ENCODE data around the gene IL10RB. TPM values are rescaled to one million over a fixed set of nuclear protein-coding genes. Genes with fewer than 3 reads are reported as not detected.
A peak's percentile ranks its signal among the peaks of the same experiment; 100 is the strongest.

The IL10RB gene
- total RNA-seq, 4 donors from 2014 or later = 11.4 to 17.1 (median 14.0) TPM

DNA sequence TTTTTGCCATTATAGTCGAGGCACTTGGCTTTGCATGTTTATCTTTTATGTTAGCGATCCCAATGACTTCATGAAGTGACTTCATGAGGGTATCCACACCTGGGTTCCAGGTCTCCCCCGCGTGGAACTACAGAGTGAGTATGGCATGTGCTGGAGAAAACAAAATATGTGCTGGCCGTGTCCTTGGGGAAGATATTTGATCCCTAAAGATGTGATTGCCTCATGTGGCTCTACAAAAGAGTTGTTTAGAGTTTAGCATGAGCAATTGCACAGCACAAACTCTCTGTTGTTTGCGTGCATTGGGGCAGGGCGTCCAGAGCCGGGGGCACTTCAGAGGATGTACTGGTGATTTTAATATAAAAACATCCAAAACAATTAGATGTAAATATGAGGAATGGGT is 4.8 kb downstream of the IL10RB start:
- Histone ChIP-seq H3K27me3 (no peaks in the 10 kb centered on the region), H3K4me3 (no peak overlapping the region), H3K27ac (no peak overlapping the region), H3K9me3 (no peaks in the 10 kb centered on the region), H3K36me3 (no peaks in the 10 kb centered on the region), H3K4me1 (peaks cover 6 to 10% of the 10 kb centered on the region in 2 donors)
- TF ChIP-seq, protein P1, sequence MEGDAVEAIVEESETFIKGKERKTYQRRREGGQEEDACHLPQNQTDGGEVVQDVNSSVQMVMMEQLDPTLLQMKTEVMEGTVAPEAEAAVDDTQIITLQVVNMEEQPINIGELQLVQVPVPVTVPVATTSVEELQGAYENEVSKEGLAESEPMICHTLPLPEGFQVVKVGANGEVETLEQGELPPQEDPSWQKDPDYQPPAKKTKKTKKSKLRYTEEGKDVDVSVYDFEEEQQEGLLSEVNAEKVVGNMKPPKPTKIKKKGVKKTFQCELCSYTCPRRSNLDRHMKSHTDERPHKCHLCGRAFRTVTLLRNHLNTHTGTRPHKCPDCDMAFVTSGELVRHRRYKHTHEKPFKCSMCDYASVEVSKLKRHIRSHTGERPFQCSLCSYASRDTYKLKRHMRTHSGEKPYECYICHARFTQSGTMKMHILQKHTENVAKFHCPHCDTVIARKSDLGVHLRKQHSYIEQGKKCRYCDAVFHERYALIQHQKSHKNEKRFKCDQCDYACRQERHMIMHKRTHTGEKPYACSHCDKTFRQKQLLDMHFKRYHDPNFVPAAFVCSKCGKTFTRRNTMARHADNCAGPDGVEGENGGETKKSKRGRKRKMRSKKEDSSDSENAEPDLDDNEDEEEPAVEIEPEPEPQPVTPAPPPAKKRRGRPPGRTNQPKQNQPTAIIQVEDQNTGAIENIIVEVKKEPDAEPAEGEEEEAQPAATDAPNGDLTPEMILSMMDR (IDR thresholded peaks at IDR 0.05 in 4 of 5, conservative IDR thresholded peaks at IDR 0.05 in 1 of 5) = no peak
- no peak for TF ChIP-seq POLR2A (IDR thresholded peaks at IDR 0.05)
- intact Hi-C loops (cut with DNase I; ENCODE audit: low total_unique reads) = no loop called here
- ATAC-seq (no peak), DNase-seq (no peak)
- in situ Hi-C loops (cut with MboI; ENCODE audit: low sequenced_read_pairs in 4 of 4) = no loop called here

DNA sequence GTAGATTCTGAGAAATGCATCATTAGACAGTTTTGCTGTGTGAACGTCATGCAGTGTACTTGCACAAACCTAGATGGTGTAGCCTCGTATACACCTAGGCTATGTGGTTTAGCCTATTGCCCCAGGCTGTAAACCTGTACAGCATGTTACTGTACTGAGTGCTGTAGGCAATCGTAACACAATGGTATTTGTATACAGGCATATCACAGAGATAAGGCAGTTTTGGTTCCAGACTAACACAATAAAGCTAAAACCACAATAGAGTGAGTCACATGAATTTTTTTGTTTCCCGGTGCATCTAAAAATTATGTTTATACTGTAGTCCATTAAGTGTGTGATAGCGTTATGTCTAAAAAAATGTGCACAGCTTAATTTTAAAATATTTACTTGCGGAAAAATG is 6.9 kb downstream of the IL10RB start:
- in situ Hi-C loops (cut with MboI; ENCODE audit: low sequenced_read_pairs in 4 of 4) = no loop called here

DNA sequence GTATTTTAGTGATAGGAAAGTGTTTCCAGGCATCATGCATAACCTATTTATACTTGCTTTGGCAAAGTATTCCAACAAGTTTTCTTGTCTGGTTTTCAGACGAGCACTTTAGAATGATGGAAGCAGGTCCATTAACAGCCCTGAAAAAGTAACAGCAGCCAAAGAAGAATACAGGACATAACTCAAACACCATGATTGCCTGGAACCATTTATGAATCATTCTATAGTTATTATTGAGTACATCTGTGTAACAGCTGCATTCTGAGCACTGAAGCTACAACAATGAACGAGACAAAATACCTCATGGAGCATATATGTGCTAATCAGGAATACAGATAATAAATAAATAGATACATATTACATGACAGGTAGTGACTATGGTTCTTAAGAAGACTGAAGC is 12.6 kb downstream of the IL10RB start:
- peaks cover 0 to 14% of the 10 kb centered on the region in 2 donors for H3K36me3 ChIP-seq
- ATAC-seq (no peak), DNase-seq (no peak)
- H3K4me1 ChIP-seq = no peaks in the 10 kb centered on the region
- TF ChIP-seq POLR2A (IDR thresholded peaks at IDR 0.05) = no peak
- TF ChIP-seq, protein P1 (IDR thresholded peaks at IDR 0.05 in 4 of 5, conservative IDR thresholded peaks at IDR 0.05 in 1 of 5) = no peak
- intact Hi-C loops (cut with DNase I; ENCODE audit: low total_unique reads) = no loop called here
- H3K27ac ChIP-seq = no peak overlapping the region
- in situ Hi-C loops (cut with MboI; ENCODE audit: low sequenced_read_pairs in 4 of 4) = no loop called here
- no peaks in the 10 kb centered on the region for H3K27me3 ChIP-seq
- H3K9me3 ChIP-seq = no peaks in the 10 kb centered on the region
- no peak overlapping the region for H3K4me3 ChIP-seq

More for the DNA sequence above, 6.9 kb downstream of the IL10RB start:
- Histone ChIP-seq H3K9me3 (no peaks in the 10 kb centered on the region), H3K27ac (no peak overlapping the region), H3K4me3 (no peak overlapping the region), H3K27me3 (no peaks in the 10 kb centered on the region), H3K4me1 (no peaks in the 10 kb centered on the region), H3K36me3 (peaks cover 0 to 4% of the 10 kb centered on the region in 2 donors)
- intact Hi-C loops (cut with DNase I; ENCODE audit: low total_unique reads) = no loop called here
- DNase-seq (no peak), ATAC-seq (no peak)
- TF ChIP-seq, protein P1 (IDR thresholded peaks at IDR 0.05 in 4 of 5, conservative IDR thresholded peaks at IDR 0.05 in 1 of 5) = no peak
- no peak for TF ChIP-seq POLR2A (IDR thresholded peaks at IDR 0.05)

DNA sequence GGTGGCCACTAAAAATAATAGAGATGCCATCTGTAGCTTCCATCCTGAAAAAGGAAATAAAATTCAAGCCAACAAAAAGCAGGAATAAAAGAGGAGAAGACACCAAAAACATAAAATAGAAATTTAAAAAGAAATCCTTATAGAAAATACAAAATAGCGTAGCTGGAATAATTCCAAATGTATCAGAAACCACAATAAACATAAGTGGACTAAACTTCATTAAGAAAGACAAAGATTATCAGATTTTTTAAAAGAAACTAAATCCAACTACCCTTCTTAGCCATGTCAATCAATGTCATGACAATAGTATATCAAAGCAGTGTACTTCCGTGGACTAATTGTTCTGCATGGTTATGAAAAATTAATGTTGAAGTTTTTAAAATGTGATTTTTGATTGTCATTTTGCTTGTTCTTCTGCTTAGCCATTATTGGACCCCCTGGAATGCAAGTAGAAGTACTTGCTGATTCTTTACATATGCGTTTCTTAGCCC is 13.2 kb downstream of the IL10RB start:
- Histone ChIP-seq H3K9me3 (no peaks in the 10 kb centered on the region), H3K27ac (no peak overlapping the region), H3K4me3 (no peak overlapping the region), H3K36me3 (peaks cover 0 to 16% of the 10 kb centered on the region in 2 donors), H3K27me3 (no peaks in the 10 kb centered on the region), H3K4me1 (no peaks in the 10 kb centered on the region)
- intact Hi-C loops (cut with DNase I; ENCODE audit: low total_unique reads) = no loop called here
- ATAC-seq = no peak
- TF ChIP-seq, protein P1 (IDR thresholded peaks at IDR 0.05 in 4 of 5, conservative IDR thresholded peaks at IDR 0.05 in 1 of 5) = no peak
- no peak for TF ChIP-seq POLR2A (IDR thresholded peaks at IDR 0.05)
- DNase-seq = no peak
- in situ Hi-C loops (cut with MboI; ENCODE audit: low sequenced_read_pairs in 4 of 4) = no loop called here

DNA sequence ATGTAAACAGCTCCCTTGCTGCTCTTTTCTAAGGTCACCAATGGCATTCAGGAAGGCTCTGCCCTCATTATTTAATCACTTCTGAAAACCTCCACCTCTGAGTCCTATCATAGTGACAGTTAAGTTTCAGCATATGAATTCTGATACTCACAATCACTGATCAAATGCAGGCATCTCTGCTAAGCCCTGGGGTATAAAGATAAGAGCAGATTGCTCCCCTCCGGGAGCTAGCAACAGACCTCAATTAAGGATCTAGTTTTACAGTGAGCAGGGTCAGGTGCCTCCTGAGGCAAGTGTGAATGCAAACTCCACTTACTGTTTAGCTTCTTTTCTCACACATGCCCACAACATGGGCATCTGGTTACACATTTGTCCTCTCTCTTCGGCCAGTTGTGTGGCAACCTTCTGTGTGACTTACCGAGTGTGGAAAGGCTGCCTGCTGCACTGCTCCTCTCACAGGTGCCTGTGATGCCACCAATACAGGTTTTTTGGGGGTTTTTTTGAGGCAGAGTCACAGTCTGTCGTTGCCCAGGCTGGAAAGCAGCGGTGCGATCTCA is 15.0 kb downstream of the IL10RB start:
- H3K4me3 ChIP-seq = no peak overlapping the region
- H3K27ac ChIP-seq = no peak overlapping the region
- H3K4me1 ChIP-seq = peaks cover 5 to 6% of the 10 kb centered on the region in 2 donors
- TF ChIP-seq POLR2A (IDR thresholded peaks at IDR 0.05) = no peak
- TF ChIP-seq, protein P1 (IDR thresholded peaks at IDR 0.05 in 4 of 5, conservative IDR thresholded peaks at IDR 0.05 in 1 of 5) = no peak
- ATAC-seq (peak; percentile 55 to 76), DNase-seq (no peak)
- in situ Hi-C loops (cut with MboI; ENCODE audit: low sequenced_read_pairs in 4 of 4) (no loop called here), intact Hi-C loops (cut with DNase I; ENCODE audit: low total_unique reads) (no loop called here)
- no peaks in the 10 kb centered on the region for H3K9me3 ChIP-seq
- peaks cover 0 to 18% of the 10 kb centered on the region in 2 donors for H3K36me3 ChIP-seq
- no peaks in the 10 kb centered on the region for H3K27me3 ChIP-seq
